ENCODE measurements around the gene ARHGEF26.

Gene ARHGEF26

GRCh38 chr3:154113609-154114008 lies 7.6 kb upstream of the ARHGEF26 start:
- H3K9me3 ChIP-seq (replicated peaks in 1 of 11): no peaks in the 10 kb centered on the region
- no peak for TF ChIP-seq Cebpa-rat (IDR thresholded peaks at IDR 0.05)
- no peak overlapping the region for H3K9ac ChIP-seq
- H3K4me2 ChIP-seq: no peak overlapping the region
- H3K4me1 ChIP-seq: peaks cover 0 to 6% (median 0%) of the 10 kb centered on the region in 10 experiments; a peak in 2 of 20 replicates
- no peaks in the 10 kb centered on the region for H4K20me1 ChIP-seq
- no peak overlapping the region for H3K27ac ChIP-seq
- H3K36me3 ChIP-seq: no peaks in the 10 kb centered on the region
- H3K4me3 ChIP-seq: no peak overlapping the region
- no peaks in the 10 kb centered on the region for H3K27me3 ChIP-seq

GRCh38 chr3:154115332-154115731 lies 5.9 kb upstream of the ARHGEF26 start:
- no peak for TF ChIP-seq Cebpa-rat (IDR thresholded peaks at IDR 0.05)
- H4K20me1 ChIP-seq: no peaks in the 10 kb centered on the region
- H3K9ac ChIP-seq: no peak overlapping the region
- no peaks in the 10 kb centered on the region; a peak in 1 of 22 replicates for H3K9me3 ChIP-seq (replicated peaks in 1 of 11)
- no peak overlapping the region for H3K4me2 ChIP-seq
- no peaks in the 10 kb centered on the region for H3K36me3 ChIP-seq
- H3K4me3 ChIP-seq: no peak overlapping the region
- no peaks in the 10 kb centered on the region for H3K27me3 ChIP-seq
- no peak overlapping the region for H3K27ac ChIP-seq
- H3K4me1 ChIP-seq: peaks cover 0 to 6% (median 0%) of the 10 kb centered on the region in 10 experiments; a peak in 2 of 20 replicates

- Histone ChIP-seq H3K27me3 (no peaks in the 10 kb centered on the region), H3K4me2 (no peak overlapping the region), H3K27ac (no peak overlapping the region), H3K36me3 (no peaks in the 10 kb centered on the region), H3K4me3 (no peak overlapping the region), H4K20me1 (no peaks in the 10 kb centered on the region), H3K4me1 (no peaks in the 10 kb centered on the region), H3K9ac (no peak overlapping the region), H3K9me3 (replicated peaks in 1 of 11) (peaks cover 16 to 26% (median 21%) of the 10 kb centered on the region in 11 experiments)
- no peak for TF ChIP-seq Cebpa-rat (IDR thresholded peaks at IDR 0.05)
Observed at GRCh38 chr3:154119951-154120350, 1.2 kb upstream of the ARHGEF26 start.

GRCh38 chr3:154121701-154122551 lies 736 bp downstream of the ARHGEF26 start:
- Histone ChIP-seq H3K4me1 (no peaks in the 10 kb centered on the region), H3K27ac (no peak overlapping the region), H3K36me3 (no peaks in the 10 kb centered on the region), H3K4me2 (no peak overlapping the region), H3K27me3 (no peaks in the 10 kb centered on the region), H3K4me3 (no peak overlapping the region), H4K20me1 (no peaks in the 10 kb centered on the region), H3K9ac (no peak overlapping the region), H3K9me3 (replicated peaks in 1 of 11) (peaks cover 16 to 26% (median 21%) of the 10 kb centered on the region in 11 experiments)
- TF ChIP-seq Cebpa-rat (IDR thresholded peaks at IDR 0.05): no peak

- no peaks in the 10 kb centered on the region for H3K27me3 ChIP-seq
- TF ChIP-seq Cebpa-rat (IDR thresholded peaks at IDR 0.05): no peak
- H3K4me3 ChIP-seq: no peak overlapping the region
- no peaks in the 10 kb centered on the region for H4K20me1 ChIP-seq
- peaks cover 16 to 26% (median 21%) of the 10 kb centered on the region in 11 experiments for H3K9me3 ChIP-seq (replicated peaks in 1 of 11)
- no peak overlapping the region for H3K9ac ChIP-seq
- no peaks in the 10 kb centered on the region for H3K36me3 ChIP-seq
- no peaks in the 10 kb centered on the region for H3K4me1 ChIP-seq
- no peak overlapping the region for H3K4me2 ChIP-seq
- H3K27ac ChIP-seq: no peak overlapping the region
Observed at GRCh38 chr3:154122552-154122911, 1.3 kb downstream of the ARHGEF26 start.

GRCh38 chr3:154122912-154123559 lies 1.8 kb downstream of the ARHGEF26 start:
- H3K36me3 ChIP-seq: no peaks in the 10 kb centered on the region
- H3K27ac ChIP-seq: no peak overlapping the region
- H3K4me1 ChIP-seq: no peaks in the 10 kb centered on the region
- H3K9me3 ChIP-seq (replicated peaks in 1 of 11): peaks cover 16 to 26% (median 21%) of the 10 kb centered on the region in 11 experiments
- no peak overlapping the region for H3K9ac ChIP-seq
- H3K27me3 ChIP-seq: no peaks in the 10 kb centered on the region
- no peaks in the 10 kb centered on the region for H4K20me1 ChIP-seq
- no peak overlapping the region for H3K4me2 ChIP-seq
- no peak overlapping the region for H3K4me3 ChIP-seq
- no peak for TF ChIP-seq Cebpa-rat (IDR thresholded peaks at IDR 0.05)

GRCh38 chr3:154123906-154124305 lies 2.7 kb downstream of the ARHGEF26 start:
- no peaks in the 10 kb centered on the region for H3K27me3 ChIP-seq
- H3K4me2 ChIP-seq: no peak overlapping the region
- H3K27ac ChIP-seq: no peak overlapping the region
- H3K9me3 ChIP-seq (replicated peaks in 1 of 11): peaks cover 16 to 26% (median 21%) of the 10 kb centered on the region in 11 experiments
- H4K20me1 ChIP-seq: no peaks in the 10 kb centered on the region
- H3K4me3 ChIP-seq: no peak overlapping the region
- no peak overlapping the region for H3K9ac ChIP-seq
- no peak for TF ChIP-seq Cebpa-rat (IDR thresholded peaks at IDR 0.05)
- H3K36me3 ChIP-seq: no peaks in the 10 kb centered on the region
- H3K4me1 ChIP-seq: no peaks in the 10 kb centered on the region

- Histone ChIP-seq H4K20me1 (no peaks in the 10 kb centered on the region), H3K27me3 (no peaks in the 10 kb centered on the region), H3K4me1 (no peaks in the 10 kb centered on the region), H3K4me3 (no peak overlapping the region), H3K4me2 (no peak overlapping the region), H3K9ac (no peak overlapping the region), H3K36me3 (no peaks in the 10 kb centered on the region), H3K27ac (no peak overlapping the region), H3K9me3 (replicated peaks in 1 of 11) (peaks cover 16 to 25% (median 21%) of the 10 kb centered on the region in 11 experiments)
- TF ChIP-seq Cebpa-rat (IDR thresholded peaks at IDR 0.05): no peak
Observed at GRCh38 chr3:154125378-154126030, 4.3 kb downstream of the ARHGEF26 start.

- Histone ChIP-seq H3K36me3 (no peaks in the 10 kb centered on the region), H3K9me3 (replicated peaks in 1 of 11) (peaks cover 9 to 15% (median 12%) of the 10 kb centered on the region in 11 experiments), H3K4me1 (no peaks in the 10 kb centered on the region), H3K9ac (no peak overlapping the region), H3K4me3 (no peak overlapping the region), H4K20me1 (no peaks in the 10 kb centered on the region), H3K27me3 (no peaks in the 10 kb centered on the region), H3K27ac (no peak overlapping the region), H3K4me2 (no peak overlapping the region)
- TF ChIP-seq Cebpa-rat (IDR thresholded peaks at IDR 0.05): no peak
Observed at GRCh38 chr3:154126651-154127050, 5.5 kb downstream of the ARHGEF26 start.
